ENCODE results near the gene CDC14B.
"Not testable (repeated sequence)": the region's sequence is repeated elsewhere in the genome, so short reads cannot be mapped to it uniquely, and the experiment has no call there.

The CDC14B gene

GRCh38 chr9:96619491-96620180, at the start of gene CDC14B:
Gene CDC14B (minus strand): TSS chr9:96619843. CDS start chr9:96619378, 465 bp downstream.
- peak; percentile 34 for DNase-seq

DNA sequence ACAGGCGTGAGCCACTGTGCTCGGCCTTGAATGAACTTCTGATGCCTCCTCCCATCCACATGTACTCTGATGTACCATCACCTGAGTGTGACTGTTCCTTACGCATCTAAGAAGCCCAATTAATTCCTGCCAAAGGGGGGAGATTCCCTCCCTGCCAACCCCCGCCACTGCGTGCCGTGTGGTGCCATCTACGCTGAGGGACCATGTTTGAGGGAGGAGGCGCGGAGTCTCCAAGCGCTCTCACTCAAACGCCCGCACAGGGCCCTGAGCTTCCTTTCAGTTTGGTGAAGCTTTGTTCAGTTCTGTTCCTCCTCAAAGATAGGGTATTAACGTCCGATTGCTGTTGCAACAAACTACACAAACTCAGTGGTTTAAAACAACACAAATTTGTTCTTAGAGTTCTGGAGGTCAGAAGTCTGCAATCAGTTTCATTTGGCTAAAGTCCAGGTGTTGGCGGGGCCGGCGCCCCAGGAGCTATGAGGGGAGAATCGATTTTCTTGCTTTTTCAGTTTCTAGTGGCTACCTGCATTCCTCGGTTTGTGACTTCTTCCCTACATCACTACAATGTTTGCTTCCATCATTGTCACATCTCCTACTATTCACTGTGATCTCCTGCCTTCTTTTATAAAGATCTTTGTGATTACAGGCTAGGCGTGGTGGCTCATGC, 49.4 kb upstream of the CDC14B start:
- DNase-seq = no peak

DNA sequence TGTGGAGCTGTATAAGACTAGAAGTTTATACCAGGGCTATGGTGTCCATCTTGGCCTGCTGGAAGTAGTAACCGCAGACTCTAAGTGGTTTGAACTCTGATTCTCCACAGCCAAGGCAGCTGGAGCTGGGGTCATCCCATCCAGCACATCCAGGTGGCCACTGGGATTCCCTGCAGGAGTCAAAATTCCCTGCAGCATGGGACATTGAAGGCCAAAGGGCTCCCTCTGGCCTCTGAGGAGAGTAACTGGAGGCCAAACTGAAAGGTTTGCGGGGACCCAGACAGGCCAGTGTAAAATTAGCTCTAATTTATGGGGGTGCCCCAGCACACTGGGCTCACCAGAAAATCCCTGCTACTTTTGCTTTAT, 47.7 kb upstream of the CDC14B start:
- DNase-seq = no peak

GRCh38 chr9:96666653-96667362, 47.2 kb upstream of the CDC14B start:
- not testable (repeated sequence) for DNase-seq

DNA sequence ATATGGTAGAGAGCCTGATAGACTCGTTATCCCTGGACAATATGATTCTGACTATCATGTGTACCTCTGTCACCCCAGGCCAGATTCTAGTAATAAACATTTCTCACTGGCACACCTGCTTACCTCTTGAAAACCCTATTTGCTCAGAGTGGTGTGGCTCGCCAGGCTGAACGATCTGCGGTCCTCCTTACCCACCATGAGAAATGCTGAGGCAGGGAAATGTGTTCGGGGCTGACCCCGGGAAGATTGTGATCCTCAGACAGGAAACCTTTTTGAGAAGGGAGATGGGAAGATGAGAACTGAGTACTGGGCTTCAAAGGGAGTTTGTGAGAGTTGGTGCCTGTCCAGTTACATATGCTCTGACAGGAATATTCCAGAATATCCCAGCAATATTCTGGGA, 46.1 kb upstream of the CDC14B start:
- no peak for DNase-seq

DNA sequence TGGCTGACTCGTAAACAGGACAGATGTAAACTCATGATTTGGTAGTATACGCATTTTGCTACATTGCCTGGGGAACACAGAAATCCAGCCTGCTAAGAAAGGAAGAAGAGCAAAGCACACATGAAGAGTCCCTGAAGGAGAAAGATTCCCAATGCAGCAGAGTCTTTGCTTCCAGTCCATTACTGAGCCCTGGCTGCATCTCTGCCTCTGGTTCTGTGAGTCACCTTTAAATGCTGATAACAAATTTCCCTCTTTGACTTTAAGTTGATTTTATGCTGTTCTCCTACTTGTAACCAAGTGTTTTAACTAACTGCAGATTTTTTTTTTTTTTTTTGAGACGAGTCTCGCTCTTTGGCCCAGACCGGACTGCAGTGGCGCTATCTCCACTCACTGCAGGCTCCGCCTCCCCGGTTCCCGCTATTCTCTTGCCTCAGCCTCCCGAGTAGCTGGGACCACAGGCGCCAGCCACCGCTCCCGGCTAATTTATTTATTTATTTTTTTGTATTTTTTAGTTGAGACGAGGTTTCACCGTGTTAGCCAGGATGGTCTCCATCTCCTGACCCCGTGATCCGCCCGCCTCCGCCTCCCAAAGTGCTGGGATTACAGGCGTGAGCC, 44.0 kb upstream of the CDC14B start:
- no peak for DNase-seq

DNA sequence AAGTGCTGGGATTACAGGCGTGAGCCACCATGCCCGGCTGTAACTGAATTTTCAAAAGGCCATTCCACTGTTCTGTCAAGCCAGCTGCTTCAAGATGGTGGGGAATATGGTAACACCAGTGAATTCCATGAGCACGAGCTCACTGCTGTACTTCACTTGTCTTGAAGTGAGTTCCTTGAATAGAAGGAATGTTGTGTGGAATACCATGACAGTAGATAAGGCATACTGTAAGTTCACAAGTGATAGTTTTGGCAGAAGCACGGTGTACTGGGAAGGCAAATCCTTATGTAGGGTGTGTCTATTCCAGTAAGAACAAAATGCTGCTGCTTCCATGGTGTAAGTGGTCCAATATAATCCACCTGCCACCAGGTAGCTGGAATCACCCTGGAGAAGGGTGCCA, 42.1 kb upstream of the CDC14B start:
- DNase-seq = no peak

- no peak for DNase-seq
These were observed 41.1 kb upstream of the CDC14B start for GRCh38 chr9:96660692-96661248.

- DNase-seq = no peak
These were observed 35.7 kb upstream of the CDC14B start, which contains the start of gene PRXL2C for GRCh38 chr9:96655198-96655851. Gene PRXL2C (minus strand): TSS chr9:96655317. CDS start chr9:96655281, 36 bp downstream.

GRCh38 chr9:96654450-96655197, 35.0 kb upstream of the CDC14B start:
- DNase-seq = peak; percentile 12

DNA sequence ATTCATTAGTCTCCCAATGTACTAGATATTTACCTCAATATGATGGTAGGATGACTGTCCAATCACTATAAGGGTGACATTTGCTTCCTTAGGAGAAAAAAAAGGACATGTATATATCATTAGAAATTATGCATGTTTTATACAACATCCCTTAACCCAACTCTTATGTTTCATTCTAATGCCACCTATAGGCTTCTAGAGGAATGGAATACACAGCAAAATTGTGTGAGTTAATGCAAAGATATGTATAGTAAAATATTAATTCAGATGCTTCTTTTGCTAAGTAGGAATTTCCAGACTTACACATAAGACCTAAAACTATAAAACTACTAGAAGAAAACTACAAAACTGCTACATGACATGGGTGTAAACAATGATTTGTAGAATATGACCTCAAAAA, 32.0 kb upstream of the CDC14B start:
- no peak for DNase-seq

DNA sequence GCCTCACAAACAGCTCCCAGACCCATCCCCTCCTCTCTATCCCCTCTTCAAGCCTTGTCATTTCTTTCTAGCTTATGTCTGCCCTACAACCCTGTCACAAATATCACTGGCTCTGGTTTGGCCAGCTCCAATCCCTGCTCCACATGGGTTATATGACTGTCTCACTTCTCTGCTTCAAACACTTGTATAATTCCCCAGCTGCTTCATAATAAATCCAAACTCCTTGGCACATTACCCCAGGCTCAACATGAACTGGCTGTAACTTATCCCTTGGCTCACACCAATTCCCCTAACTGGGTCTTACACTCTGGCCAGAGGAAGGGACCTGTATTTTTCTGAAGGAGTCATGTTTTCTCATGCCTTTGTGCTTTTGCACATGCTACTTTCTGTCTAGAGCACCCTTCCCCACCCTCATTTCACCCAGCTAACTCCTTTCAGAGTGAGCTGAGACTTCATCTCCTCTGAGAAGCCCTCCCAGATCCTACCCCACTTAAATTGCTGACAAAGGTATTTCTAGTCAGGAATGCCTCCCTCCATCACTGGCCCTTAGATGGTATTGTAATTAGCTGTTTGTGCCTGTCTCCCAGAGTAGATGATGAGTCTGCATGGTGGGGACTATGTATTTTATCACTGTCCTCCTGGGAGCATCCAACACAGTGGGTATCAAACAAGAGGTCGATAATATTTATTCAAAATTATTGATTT, 30.1 kb upstream of the CDC14B start:
- DNase-seq = no peak

DNA sequence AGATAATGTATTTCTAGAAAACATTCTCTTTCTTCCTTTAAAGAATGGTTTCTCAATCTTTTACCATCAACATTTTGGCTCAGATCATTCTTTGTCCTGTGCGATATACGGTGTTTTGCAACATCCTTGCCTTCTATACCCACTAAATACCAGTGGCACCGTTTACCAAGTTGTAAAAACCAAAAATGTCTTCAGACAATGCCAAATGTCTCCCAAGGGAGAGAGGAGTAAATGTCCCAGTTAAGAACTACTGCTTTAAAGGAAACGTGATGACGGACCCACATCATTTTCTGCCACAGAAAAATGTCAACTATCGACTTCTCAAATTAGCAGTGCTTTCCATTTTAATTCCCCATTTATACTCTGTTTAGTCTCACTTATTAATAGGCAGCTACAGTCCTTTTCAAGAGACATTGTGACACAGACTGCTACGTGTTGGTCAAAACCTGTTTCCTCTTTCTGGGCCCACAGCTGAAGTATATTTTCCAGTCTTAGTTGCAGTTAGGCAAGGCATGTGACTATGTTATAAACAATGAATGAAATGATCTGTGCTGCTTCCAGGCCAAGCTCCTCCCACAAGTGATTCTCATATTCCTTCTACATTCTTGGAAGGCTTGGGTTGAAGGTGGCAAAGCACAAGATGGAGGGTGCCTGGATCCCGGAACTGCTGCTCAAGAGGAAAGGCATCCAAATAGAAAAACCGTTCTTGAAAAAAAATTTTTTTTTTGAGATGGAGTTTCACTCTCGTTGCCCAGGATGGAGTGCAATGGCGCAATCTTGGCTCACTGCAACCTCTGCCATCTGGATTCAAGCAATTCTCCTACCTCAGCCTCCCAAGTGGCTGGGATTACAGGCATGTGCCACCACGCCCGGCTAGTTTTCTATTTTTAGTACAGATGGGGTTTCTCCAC, 26.7 kb upstream of the CDC14B start:
- DNase-seq = no peak

- no peak for DNase-seq
These were observed 24.5 kb upstream of the CDC14B start for GRCh38 chr9:96644137-96644536.

DNA sequence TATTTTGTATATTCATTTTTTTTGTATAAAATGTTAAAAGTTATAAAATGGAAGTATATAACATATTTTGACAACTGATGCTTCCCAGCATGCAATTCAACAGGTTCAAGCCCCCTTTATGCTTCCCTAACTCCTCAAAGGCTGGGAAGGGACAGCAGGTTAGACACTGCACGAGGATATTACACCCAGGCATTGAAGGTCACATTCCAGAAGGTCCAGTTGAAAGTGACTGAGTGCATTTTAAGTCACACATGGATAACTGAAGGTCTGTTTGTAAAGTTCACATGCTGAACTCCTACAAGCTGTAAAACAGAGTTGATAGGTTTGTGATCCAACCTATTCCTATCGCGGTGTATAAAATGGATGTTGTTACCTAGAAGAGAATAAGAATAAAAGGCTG, 21.9 kb upstream of the CDC14B start:
- no peak for DNase-seq

DNA sequence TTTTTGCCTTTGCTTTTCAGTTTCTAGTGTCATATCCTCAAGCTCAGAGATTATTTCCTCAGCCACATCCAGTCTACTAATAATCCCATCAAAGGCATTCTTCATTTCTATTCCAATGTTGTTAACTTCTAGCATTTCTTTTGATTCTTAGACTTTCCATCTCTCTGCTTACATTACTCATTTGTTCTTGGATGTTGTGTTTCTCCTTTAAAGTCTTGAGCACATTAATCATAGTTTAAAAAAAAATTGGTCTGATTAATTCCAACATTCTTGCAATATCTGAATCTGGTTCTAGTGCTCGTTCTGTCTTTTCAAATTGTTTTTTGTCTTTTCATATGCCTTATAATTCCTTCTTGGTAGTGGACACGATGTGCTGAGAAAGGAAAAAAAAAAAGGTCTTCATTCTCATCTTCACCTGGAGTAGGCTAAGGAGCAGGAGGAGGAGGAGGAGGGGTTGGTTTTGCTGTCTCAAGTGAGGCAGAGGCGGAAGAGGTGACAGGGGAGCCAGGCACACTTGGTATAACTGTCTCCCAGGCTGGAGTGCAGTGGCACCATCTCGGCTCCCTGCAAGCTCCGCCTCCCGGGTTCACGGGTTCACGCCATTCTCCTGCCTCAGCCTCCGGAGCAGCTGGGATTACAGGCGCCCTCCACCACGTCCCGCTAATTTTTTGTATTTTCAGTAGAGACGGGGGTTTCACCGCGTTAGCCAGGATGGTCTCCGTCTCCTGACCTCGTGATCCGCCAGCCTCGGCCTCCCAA, 19.1 kb upstream of the CDC14B start:
- DNase-seq = no peak

GRCh38 chr9:96636368-96636767, 16.7 kb upstream of the CDC14B start:
- no peak for DNase-seq

DNA sequence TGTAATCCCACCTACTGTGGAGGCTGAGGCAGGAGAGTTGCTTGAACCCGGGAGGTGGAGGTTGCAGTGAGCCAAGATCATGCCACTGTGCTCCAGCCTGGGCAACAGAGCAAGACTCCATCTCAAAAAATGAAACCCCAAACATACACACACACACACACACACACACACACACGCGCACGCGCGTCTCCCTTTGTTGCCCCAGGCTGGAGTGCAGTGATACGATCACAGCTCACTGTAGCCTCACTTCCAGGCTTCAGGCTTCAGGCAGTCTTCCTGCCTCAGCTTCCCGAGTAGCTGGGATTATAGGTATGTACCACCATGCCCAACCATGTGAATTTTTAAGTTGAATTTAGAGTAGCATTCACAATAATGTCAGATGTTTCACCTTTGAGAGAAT, 13.9 kb upstream of the CDC14B start:
- not testable (repeated sequence) for DNase-seq

DNA sequence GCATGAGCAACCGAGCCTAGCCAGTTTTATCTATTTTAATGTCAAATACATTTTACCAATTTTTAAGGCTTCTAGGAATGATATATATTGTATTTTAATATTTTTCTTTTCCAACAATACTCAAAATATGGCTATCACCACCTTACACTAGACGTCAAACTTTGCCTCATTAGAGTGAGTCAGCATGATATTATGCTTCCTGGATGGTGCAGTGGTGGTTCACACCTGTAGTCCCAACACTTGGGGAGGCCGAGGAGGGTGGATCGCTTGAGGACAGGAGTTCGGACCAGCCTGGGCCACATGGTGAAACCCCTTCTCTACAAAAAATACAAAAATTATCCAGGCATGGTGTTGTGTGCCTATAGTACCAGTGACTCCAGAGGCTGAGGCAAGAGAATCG, 7.3 kb upstream of the CDC14B start:
- no peak for DNase-seq

All from NCI-H2081 treated with DMSO at 0.1 percent for 48 hours (cell line).